SK-N-SH (cell line): Measurements from ENCODE around the gene SMPDL3A.

Experiments used
- CTCF ChIP-seq: fragments of 200-600 bp; sonication (generic); IDR thresholded peaks from 2 replicates; pipeline ENCODE4 v1.6.1; 2017; ENCODE audit warnings: antibody characterized with exemption, mild to moderate bottlenecking, moderate library complexity
- GABPA ChIP-seq: IDR thresholded peaks from 2 replicates; pipeline ENCODE4 v1.4.0; 2012; ENCODE audit warnings: low read depth, mild to moderate bottlenecking
- JUND ChIP-seq: IDR thresholded peaks from 2 replicates; pipeline ENCODE4 v1.4.0; 2012
- POLR2AphosphoS5 ChIP-seq: IDR thresholded peaks from 2 replicates; pipeline ENCODE4 v1.6.1; 2012; ENCODE audit warnings: low read depth, low read length
- RAD21 ChIP-seq: IDR thresholded peaks from 2 replicates; pipeline ENCODE4 v1.6.1; 2012; ENCODE audit warnings: mild to moderate bottlenecking, low read length
- TAF1 ChIP-seq: IDR thresholded peaks from 2 replicates; pipeline ENCODE4 v1.6.1; 2012; ENCODE audit warnings: low read depth, mild to moderate bottlenecking, low read length, moderate library complexity, borderline replicate concordance
- TCF12 ChIP-seq: IDR thresholded peaks from 2 replicates; pipeline ENCODE4 v1.4.0; 2012

GRCh38 chr6:122740091-122740490, 49.0 kb upstream of the SMPDL3A start:
- TF ChIP-seq CTCF (no peak), TCF12 (no peak), RAD21 (no peak), JUND (no peak), POLR2AphosphoS5 (no peak), GABPA (no peak), TAF1 (no peak)
